K562 (cell line): ENCODE results near the gene SRRT. TPM values are rescaled to one million over a fixed set of nuclear protein-coding genes. Genes with fewer than 3 reads are reported as not detected.
A peak's percentile ranks its signal among the peaks of the same experiment; 100 is the strongest.

ENCODE experiments used
- ARHGAP35 ChIP-seq: fragments of 450-650 bp; IDR thresholded peaks from 2 replicates; pipeline ENCODE4 v1.6.1; 2018; ENCODE audit not compliant: partially characterized antibody
- HNRNPK ChIP-seq: fragments of 200-400 bp; formaldehyde crosslinking; IDR thresholded peaks from one replicate; pipeline ENCODE4 v1.6.1; 2018; ENCODE audit warnings: mild to moderate bottlenecking, low read depth, low read length; ENCODE audit not compliant: poor library complexity, severe bottlenecking
- ILK ChIP-seq: fragments of 450-650 bp; IDR thresholded peaks from 2 replicates; pipeline ENCODE4 v1.6.1; 2016; ENCODE audit warnings: missing genetic modification characterization, low read depth, mild to moderate bottlenecking, missing compliant biosample characterization, moderate library complexity, borderline replicate concordance
- NCOA6 ChIP-seq: fragments of 450-650 bp; IDR thresholded peaks from 2 replicates; pipeline ENCODE4 v1.6.1; 2017; ENCODE audit warnings: mild to moderate bottlenecking
- POLR2AphosphoS2 ChIP-seq: IDR thresholded peaks from 2 replicates; pipeline ENCODE4 v1.6.1; 2012; ENCODE audit warnings: low read length, improper control_type of control experiment
- PTRF ChIP-seq: fragments of 450-650 bp; IDR thresholded peaks from 2 replicates; pipeline ENCODE4 v1.6.1; 2016; ENCODE audit warnings: mild to moderate bottlenecking, missing genetic modification characterization, missing compliant biosample characterization
- RBM17 ChIP-seq: fragments of 200-400 bp; formaldehyde crosslinking; IDR thresholded peaks from 2 replicates; pipeline ENCODE4 v1.6.1; 2017; ENCODE audit warnings: low read depth, mild to moderate bottlenecking, low read length, borderline replicate concordance
- TCF7 ChIP-seq: sonication (generic); IDR thresholded peaks from 2 replicates; pipeline ENCODE4 v1.6.1; 2016; ENCODE audit warnings: antibody characterized with exemption, borderline replicate concordance
- TEAD1 ChIP-seq, 2 experiments: fragments of 450-650 bp in 1 of 2; sonication (generic) in 1 of 2; formaldehyde crosslinking; IDR thresholded peaks; 2 replicates each; pipeline versions ENCODE4 v1.4.0 to v1.8.0; 2020 to 2022; ENCODE audit warnings: mild to moderate bottlenecking in 2 of 2, missing genetic modification reagents in 1 of 2
- ZFP36 ChIP-seq: fragments of 150-350 bp; IDR thresholded peaks from 2 replicates; pipeline ENCODE4 v1.6.1; 2018; ENCODE audit warnings: low read length, low read depth; ENCODE audit not compliant: partially characterized antibody
- ZNF121 ChIP-seq: sonication (generic); formaldehyde crosslinking; conservative IDR thresholded peaks from 2 replicates; pipeline ENCODE4 v1.8.0; 2022; ENCODE audit warnings: missing genetic modification reagents
- ZNF586 ChIP-seq: fragments of 450-650 bp; formaldehyde crosslinking; conservative IDR thresholded peaks from 2 replicates; pipeline ENCODE4 v1.4.0; 2020; ENCODE audit warnings: mild to moderate bottlenecking, moderate library complexity
- polyA plus RNA-seq, 8 experiments: library from polyadenylated mRNA; depleted of rRNA in 4 of 8; stranded (reverse) in 5 of 8; unstranded in 3 of 8; fragments of >200 nt; fragmentation: Nextera tagmentation in 2 of 8; fragmentation: Illumina TruSeq in 1 of 8; extraction: Ambion mirVana in 2 of 8; extraction: Trizol in 1 of 8; gene quantifications; 2 replicates each; pipeline versions ENCODE4 v1.2.1 to v1.2.3, GENCODE V29; 2011 to 2014; ENCODE audit warnings: inconsistent platforms in 1 of 8, missing spikeins in 1 of 8
- total RNA-seq, 7 experiments: library from RNA; depleted of rRNA in 6 of 7; stranded (reverse); fragments of >200 nt in 6 of 7; fragmentation: Illumina TruSeq in 2 of 7; extraction: Trizol in 2 of 7; gene quantifications; 2 replicates each; pipeline versions ENCODE4 v1.2.1 to v1.2.3, GENCODE V29; 2011 to 2021; ENCODE audit warnings: low replicate concordance in 1 of 7
- TF ChIP-seq, protein P1 (sequence below): fragments of 250-450 bp; sonication (Bioruptor Pico); IDR thresholded peaks from 2 replicates; pipeline ENCODE4 v1.4.0; 2020; ENCODE audit warnings: mild to moderate bottlenecking, moderate library complexity
- TF ChIP-seq, protein P2 (sequence below): sonication (generic); formaldehyde crosslinking; IDR thresholded peaks from 2 replicates; pipeline ENCODE4 v1.8.1; 2023; ENCODE audit warnings: mild to moderate bottlenecking, missing genetic modification reagents
- TF ChIP-seq, protein P3 (sequence below): fragments of 250-450 bp; sonication (Bioruptor Pico); IDR thresholded peaks from 2 replicates; pipeline ENCODE4 v1.4.0; 2020; ENCODE audit warnings: borderline replicate concordance
- TF ChIP-seq, protein P4 (sequence below): fragments of 250-450 bp; sonication (Bioruptor Pico); IDR thresholded peaks from 2 replicates; pipeline ENCODE4 v1.8.0; 2022; ENCODE audit warnings: moderate library complexity, mild to moderate bottlenecking, inconsistent platforms
- TF ChIP-seq, protein P5 (sequence below), 2 experiments: IDR thresholded peaks in 1 of 2; conservative IDR thresholded peaks in 1 of 2; 2 replicates each; pipeline ENCODE4 v1.6.1; 2016; ENCODE audit warnings: low read depth in 2 of 2, mild to moderate bottlenecking in 1 of 2, missing compliant biosample characterization in 1 of 2, missing genetic modification characterization in 1 of 2, moderate library complexity in 1 of 2

SRRT gene
- total and polyA plus RNA-seq, 9 of the 15 experiments (the other 6 are each of a cell fraction or from before 2014, with no cell fraction given) = 10.3 to 263 (median 84.4) TPM

DNA sequence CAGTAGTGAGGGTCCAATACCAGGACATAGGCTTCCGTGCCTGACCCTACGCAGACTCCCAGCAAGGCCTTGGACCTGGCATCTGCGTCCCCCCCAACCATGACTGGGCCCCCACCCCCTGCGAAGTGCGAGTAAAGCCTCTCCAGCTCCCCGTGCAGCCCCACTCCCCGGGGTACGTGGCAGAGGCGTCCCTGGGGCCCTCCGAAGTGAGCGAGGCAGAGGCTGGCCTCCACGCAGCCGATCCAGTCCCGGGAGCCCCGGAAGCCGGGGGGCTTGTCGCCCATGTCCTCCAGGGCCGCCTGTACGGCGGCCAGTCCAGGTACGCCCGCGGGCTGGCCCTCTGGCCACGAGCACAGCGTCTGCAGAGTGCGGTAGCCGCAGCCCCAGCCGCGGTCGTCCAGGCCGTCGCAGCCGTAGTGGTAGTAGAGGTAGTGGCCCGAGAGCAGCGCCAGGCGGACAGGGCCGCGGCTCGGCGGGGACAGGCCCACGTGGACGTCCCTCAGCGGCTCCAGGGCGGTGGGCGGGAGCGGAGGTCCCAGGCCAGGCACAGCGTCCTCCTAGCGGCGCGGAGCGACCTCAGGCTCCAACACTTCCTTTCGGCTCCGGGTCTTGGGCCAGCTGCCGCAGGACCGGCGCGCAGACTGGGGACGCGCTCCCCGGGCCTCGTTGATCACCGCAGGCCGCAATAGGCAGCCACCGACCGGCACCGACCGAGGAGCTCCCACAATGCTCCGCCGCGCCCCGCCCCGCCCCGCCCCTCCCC, 14.3 kb downstream of the SRRT start, which contains the start of gene UFSP1 (continued):
- TF ChIP-seq TEAD1 (CRISPR knock-in tag; IDR thresholded peaks at IDR 0.05) (peak in 1 of 2 experiments; percentile 7; a peak in 1 of 4 replicates), ILK (tag) (no peak), HNRNPK (peak; percentile 97), POLR2AphosphoS2 (0 out of 2 replicates have a peak, but pooled peaks have one; percentile 66), RBM17 (no peak), ARHGAP35 (no peak), ZFP36 (no peak), PTRF (tag) (no peak), NCOA6 (no peak), TCF7 (peak; percentile 75; the same call in 1 of the 2 replicates), ZNF586 (0 out of 2 replicates have a peak, but pooled peaks have one; percentile 44), ZNF121 (CRISPR knock-in tag) (no peak)
- TF ChIP-seq, protein P1, sequence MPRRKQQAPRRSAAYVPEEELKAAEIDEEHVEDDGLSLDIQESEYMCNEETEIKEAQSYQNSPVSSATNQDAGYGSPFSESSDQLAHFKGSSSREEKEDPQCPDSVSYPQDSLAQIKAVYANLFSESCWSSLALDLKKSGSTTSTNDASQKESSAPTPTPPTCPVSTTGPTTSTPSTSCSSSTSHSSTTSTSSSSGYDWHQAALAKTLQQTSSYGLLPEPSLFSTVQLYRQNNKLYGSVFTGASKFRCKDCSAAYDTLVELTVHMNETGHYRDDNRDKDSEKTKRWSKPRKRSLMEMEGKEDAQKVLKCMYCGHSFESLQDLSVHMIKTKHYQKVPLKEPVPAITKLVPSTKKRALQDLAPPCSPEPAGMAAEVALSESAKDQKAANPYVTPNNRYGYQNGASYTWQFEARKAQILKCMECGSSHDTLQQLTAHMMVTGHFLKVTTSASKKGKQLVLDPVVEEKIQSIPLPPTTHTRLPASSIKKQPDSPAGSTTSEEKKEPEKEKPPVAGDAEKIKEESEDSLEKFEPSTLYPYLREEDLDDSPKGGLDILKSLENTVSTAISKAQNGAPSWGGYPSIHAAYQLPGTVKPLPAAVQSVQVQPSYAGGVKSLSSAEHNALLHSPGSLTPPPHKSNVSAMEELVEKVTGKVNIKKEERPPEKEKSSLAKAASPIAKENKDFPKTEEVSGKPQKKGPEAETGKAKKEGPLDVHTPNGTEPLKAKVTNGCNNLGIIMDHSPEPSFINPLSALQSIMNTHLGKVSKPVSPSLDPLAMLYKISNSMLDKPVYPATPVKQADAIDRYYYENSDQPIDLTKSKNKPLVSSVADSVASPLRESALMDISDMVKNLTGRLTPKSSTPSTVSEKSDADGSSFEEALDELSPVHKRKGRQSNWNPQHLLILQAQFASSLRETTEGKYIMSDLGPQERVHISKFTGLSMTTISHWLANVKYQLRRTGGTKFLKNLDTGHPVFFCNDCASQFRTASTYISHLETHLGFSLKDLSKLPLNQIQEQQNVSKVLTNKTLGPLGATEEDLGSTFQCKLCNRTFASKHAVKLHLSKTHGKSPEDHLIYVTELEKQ = no peak
- TF ChIP-seq, protein P2, sequence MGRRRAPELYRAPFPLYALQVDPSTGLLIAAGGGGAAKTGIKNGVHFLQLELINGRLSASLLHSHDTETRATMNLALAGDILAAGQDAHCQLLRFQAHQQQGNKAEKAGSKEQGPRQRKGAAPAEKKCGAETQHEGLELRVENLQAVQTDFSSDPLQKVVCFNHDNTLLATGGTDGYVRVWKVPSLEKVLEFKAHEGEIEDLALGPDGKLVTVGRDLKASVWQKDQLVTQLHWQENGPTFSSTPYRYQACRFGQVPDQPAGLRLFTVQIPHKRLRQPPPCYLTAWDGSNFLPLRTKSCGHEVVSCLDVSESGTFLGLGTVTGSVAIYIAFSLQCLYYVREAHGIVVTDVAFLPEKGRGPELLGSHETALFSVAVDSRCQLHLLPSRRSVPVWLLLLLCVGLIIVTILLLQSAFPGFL = no peak; the same call in 1 of the 2 replicates
- TF ChIP-seq, protein P3, sequence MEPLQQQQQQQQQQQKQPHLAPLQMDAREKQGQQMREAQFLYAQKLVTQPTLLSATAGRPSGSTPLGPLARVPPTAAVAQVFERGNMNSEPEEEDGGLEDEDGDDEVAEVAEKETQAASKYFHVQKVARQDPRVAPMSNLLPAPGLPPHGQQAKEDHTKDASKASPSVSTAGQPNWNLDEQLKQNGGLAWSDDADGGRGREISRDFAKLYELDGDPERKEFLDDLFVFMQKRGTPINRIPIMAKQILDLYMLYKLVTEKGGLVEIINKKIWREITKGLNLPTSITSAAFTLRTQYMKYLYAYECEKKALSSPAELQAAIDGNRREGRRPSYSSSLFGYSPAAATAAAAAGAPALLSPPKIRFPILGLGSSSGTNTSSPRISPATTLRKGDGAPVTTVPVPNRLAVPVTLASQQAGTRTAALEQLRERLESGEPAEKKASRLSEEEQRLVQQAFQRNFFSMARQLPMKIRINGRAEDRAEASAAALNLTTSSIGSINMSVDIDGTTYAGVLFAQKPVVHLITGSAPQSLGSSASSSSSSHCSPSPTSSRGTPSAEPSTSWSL (CRISPR knock-in tag) = no peak
- TF ChIP-seq, protein P4, sequence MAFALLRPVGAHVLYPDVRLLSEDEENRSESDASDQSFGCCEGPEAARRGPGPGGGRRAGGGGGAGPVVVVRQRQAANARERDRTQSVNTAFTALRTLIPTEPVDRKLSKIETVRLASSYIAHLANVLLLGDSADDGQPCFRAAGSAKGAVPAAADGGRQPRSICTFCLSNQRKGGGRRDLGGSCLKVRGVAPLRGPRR (CRISPR knock-in tag) = no peak
- TF ChIP-seq, protein P5, sequence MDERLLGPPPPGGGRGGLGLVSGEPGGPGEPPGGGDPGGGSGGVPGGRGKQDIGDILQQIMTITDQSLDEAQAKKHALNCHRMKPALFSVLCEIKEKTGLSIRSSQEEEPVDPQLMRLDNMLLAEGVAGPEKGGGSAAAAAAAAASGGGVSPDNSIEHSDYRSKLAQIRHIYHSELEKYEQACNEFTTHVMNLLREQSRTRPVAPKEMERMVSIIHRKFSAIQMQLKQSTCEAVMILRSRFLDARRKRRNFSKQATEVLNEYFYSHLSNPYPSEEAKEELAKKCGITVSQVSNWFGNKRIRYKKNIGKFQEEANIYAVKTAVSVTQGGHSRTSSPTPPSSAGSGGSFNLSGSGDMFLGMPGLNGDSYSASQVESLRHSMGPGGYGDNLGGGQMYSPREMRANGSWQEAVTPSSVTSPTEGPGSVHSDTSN (CRISPR knock-in tag; IDR thresholded peaks at IDR 0.05; ENCODE audit: low read depth) = no peak
- TF ChIP-seq, protein P5 (tag; conservative IDR thresholded peaks at IDR 0.05; ENCODE audit: low read depth) = no peak
